GM06990 (cell line): ENCODE measurements around the gene HSD17B8.

Experiments used
- DNase-seq: peaks from one replicate; pipeline ENCODE4 v3.0.0-alpha.2; 2011; ENCODE audit not compliant: insufficient read length; ENCODE audit errors: extremely low read depth
- H3K27me3 ChIP-seq: replicated peaks from 2 replicates; pipeline ENCODE4 v1.6.0; 2011; ENCODE audit warnings: low read length; ENCODE audit not compliant: control insufficient read depth, insufficient read depth
- H3K36me3 ChIP-seq: 2 replicates; pipeline ENCODE4 v1.5.1; 2011; ENCODE audit warnings: low read length; ENCODE audit not compliant: control insufficient read depth, insufficient read depth
- H3K4me3 ChIP-seq: replicated peaks from 2 replicates; pipeline ENCODE4 v1.5.1; 2011; ENCODE audit warnings: low read depth, mild to moderate bottlenecking, control low read depth, low read length
- CTCF ChIP-seq: IDR thresholded peaks from 2 replicates; pipeline ENCODE4 v1.5.1; 2011; ENCODE audit warnings: low read length, control low read depth, mild to moderate bottlenecking, inconsistent platforms; ENCODE audit not compliant: insufficient read depth, poor library complexity, severe bottlenecking

Gene HSD17B8

GRCh38 chr6:33166363-33166762 is 38.1 kb upstream of the HSD17B8 start:
- no peak for TF ChIP-seq CTCF
- H3K27me3 ChIP-seq: no peaks in the 10 kb centered on the region; the same call in 1 of the 2 replicates

GRCh38 chr6:33166811-33167210 is 37.6 kb upstream of the HSD17B8 start:
- DNase-seq: no peak
- Histone ChIP-seq H3K4me3 (no peak overlapping the region), H3K36me3 (no peaks in the 10 kb centered on the region), H3K27me3 (no peaks in the 10 kb centered on the region; the same call in 1 of the 2 replicates)
- no peak for TF ChIP-seq CTCF

More at GRCh38 chr6:33166363-33166762, 38.1 kb upstream of the HSD17B8 start:
- no peaks in the 10 kb centered on the region for H3K36me3 ChIP-seq
- no peak overlapping the region for H3K4me3 ChIP-seq
- DNase-seq: no peak

- Histone ChIP-seq H3K4me3 (no peak overlapping the region), H3K36me3 (no peaks in the 10 kb centered on the region), H3K27me3 (no peaks in the 10 kb centered on the region; the same call in 1 of the 2 replicates)
- no peak for DNase-seq
- no peak for TF ChIP-seq CTCF
Measured at GRCh38 chr6:33167374-33168283, 36.8 kb upstream of the HSD17B8 start.

GRCh38 chr6:33168284-33168601 is 36.2 kb upstream of the HSD17B8 start:
- no peak for DNase-seq
- no peaks in the 10 kb centered on the region for H3K36me3 ChIP-seq
- TF ChIP-seq CTCF: no peak
- no peak overlapping the region for H3K4me3 ChIP-seq
- no peaks in the 10 kb centered on the region; the same call in 1 of the 2 replicates for H3K27me3 ChIP-seq

GRCh38 chr6:33168639-33169038 is 35.8 kb upstream of the HSD17B8 start:
- TF ChIP-seq CTCF: no peak
- H3K27me3 ChIP-seq: no peaks in the 10 kb centered on the region; the same call in 1 of the 2 replicates
- no peak for DNase-seq
- no peaks in the 10 kb centered on the region for H3K36me3 ChIP-seq
- H3K4me3 ChIP-seq: no peak overlapping the region
